GM19324 (cell line): ENCODE measurements around the gene HDDC3.
A peak's percentile ranks its signal among the peaks of the same experiment; 100 is the strongest.

ENCODE experiments used
- ATAC-seq: cut with Tn5 transposase; IDR thresholded peaks from one replicate; pipeline ENCODE4 v1.9.1; 2021; ENCODE audit warnings: mild to moderate bottlenecking, moderate library complexity; ENCODE audit not compliant: unreplicated experiment, low FRiP score

HDDC3 gene

DNA sequence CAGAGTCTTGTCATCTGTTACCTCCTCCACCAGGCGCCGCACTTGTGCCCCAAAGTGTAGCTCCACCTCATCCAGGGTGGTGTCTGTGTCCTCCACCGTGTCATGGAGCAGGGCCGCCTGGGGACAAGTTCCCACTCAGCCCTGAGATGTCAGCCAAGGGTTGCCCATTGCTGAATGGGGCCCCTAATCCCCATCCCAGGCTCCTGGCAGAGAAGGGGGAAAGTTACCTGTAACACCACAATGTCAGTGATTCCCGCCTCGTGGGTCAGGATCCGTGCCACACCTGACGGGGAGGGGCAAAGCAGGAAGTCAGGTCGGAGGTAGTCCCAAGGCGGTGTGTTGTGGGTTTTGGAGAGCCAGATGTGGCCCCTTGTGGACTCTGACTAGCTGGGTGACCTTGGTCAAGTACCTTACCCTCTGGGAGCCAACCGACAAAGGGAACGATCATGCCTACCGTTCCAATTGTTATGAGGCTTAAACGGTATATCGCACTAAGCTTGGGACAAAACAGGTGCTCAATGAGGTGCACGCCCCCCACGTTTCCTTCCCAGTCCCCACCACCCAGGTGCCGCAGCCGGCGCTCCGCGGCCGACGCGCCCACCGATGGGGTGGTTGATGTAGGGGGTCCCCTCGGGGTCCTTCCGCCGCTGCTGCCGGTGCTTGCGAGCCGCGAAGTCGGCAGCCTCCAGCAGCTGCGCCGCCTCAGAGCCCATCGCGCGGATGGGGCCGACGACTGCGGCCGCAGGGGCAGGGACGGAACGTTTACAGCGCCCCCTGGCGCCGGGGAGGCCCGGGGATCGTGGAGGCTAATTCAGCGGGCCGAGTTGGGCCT is at the start of gene HDDC3:
Gene HDDC3, minus strand, starts transcription at position 722 of the 832 bp plus-strand sequence. Its CDS starts 9 bp downstream, at position 713.
- ATAC-seq, result peak; percentile 49

GRCh38 chr15:90982135-90982534 is 49.8 kb upstream of the HDDC3 start:
- ATAC-seq, result no peak

GRCh38 chr15:90981681-90982080 is 49.3 kb upstream of the HDDC3 start:
- no peak for ATAC-seq

DNA sequence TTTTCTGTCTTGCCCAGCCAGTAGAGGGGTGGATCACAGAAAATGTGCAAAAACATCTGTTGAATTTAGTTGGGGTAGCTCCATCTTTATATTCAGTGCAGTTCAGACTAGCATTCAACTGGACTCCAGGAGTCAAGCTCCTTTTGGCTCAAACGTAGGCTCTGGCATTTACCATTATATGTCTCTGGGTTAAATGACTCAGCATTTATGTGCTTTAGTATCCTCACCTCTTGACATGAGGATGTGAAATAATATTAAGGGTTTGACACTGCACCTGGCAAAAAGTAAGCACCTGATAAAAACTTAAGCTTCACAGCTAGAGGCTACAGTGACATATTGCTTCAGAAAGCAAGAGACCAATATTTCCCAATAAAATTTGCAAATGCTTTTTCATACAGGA is 47.2 kb upstream of the HDDC3 start:
- ATAC-seq, result no peak

GRCh38 chr15:90974216-90974615 is 41.9 kb upstream of the HDDC3 start:
- ATAC-seq, result no peak

DNA sequence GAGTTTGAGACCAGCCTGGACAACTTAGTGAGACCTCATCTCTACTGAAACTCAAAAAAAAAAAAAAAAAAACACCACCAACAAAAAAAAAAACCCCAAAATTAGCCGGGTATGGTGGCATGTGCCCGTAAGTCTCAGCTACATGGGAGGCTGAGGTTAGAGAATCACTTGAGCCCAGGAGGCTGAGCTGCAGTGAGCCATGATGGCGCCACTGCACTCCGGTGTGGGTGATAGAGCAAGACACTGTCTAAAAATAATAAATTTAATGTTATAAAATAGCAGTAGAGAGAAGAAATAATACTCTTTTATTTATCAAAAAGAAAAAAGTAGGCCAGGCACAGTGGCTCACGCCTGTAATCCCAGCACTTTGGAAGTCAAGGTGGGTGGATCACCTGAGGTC is 39.8 kb upstream of the HDDC3 start:
- ATAC-seq, result no peak

DNA sequence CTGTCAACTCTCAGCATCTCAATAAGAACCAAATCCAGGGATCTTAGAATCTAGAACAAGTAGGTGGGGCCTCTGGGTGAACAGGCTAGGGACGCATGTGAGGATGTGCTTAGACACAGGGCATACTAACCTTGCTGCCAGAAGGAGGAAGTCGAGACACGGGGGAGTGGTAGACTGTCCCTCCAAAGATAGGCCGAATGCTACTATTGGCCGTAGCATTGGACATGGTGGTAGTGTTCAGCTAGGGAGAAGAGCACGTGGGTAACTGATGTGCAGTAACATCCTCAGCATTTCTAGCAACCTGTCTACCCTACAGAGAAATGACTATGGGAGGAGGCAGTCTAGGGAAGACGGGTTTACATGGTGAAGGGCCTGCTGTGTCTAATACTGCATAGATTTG is 37.9 kb upstream of the HDDC3 start:
- ATAC-seq, result no peak

GRCh38 chr15:90968434-90968833 is 36.1 kb upstream of the HDDC3 start:
- no peak for ATAC-seq

DNA sequence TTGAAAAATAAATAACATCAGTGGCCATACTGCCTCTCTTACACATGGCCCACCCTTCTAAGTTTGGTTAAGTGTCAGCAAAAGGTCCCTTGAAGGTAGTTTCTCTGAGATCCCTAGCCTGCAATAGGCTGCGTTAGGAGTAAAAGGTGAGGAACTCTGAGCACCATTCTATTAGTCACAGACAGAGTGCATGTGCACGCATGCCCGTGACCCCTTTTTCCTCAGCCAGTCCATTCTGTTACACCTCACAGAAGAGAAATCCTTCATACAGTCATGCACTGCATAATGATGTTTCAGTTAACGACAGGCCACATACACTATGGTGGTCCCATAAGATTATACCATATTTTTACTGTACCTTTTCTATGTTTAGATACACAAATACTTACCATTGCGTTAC is 34.9 kb upstream of the HDDC3 start:
- no peak for ATAC-seq

- no peak for ATAC-seq
Observed at GRCh38 chr15:90966262-90966661, 33.9 kb upstream of the HDDC3 start.

DNA sequence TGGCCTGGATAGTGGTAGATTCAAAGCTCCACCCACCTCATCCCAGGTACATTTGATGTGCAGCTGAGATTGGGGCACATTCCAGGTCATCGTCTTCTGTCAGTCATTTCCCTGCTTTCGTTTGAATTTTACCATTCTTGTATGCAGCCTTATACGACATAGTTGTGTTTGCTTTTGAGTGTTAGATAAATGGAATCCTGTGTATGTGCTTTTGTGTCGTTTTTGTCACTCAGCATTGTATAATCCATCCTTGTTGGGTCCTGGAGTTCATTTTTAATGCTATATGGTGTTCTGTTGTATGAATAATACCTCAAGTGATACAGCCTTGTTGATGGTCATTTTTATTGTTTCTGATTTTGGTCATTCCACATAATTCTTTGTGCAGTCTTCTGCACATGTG is 29.7 kb upstream of the HDDC3 start:
- ATAC-seq, result no peak

DNA sequence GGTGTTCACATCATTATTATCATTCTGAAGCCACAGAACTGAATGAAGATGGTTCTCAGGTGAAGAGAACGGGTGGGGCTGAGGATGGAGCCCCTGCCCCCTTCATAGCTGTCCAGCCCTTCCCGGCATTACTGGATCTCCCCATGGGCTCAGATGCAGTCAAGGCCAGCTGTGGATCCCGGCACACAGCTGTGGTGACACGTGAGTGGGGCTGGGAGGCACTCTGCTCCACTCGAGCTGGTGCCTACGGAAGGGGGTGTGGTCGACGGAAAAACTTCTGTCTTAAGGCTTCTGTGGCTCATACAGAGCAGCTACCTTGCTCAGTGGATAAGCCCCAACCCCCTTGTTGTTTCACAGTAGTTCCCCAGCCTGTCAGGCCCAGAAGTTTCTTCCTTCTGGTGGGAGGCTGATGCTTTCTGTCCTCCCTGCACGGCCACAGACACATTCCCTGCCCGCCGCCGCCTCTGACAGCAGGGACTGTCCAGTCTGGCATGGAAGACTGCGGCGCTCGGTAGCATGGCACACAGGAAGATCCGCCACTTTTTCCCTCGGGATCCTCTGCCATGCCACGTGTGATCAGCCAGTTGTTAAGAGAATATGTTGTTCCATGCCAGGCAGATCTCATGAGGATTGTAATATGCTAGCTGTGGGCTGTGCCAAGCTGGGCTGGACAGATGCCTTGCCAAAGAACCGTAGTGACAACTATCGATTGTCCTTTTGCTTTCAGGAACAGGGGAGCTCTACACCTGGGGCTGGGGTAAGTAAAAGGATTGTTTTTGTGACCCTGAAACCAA is 28.1 kb upstream of the HDDC3 start:
- ATAC-seq, result no peak

- ATAC-seq, result no peak
Observed at GRCh38 chr15:90959894-90960293, 27.5 kb upstream of the HDDC3 start.

- ATAC-seq, result no peak
Observed at GRCh38 chr15:90959028-90959595, 26.8 kb upstream of the HDDC3 start.

DNA sequence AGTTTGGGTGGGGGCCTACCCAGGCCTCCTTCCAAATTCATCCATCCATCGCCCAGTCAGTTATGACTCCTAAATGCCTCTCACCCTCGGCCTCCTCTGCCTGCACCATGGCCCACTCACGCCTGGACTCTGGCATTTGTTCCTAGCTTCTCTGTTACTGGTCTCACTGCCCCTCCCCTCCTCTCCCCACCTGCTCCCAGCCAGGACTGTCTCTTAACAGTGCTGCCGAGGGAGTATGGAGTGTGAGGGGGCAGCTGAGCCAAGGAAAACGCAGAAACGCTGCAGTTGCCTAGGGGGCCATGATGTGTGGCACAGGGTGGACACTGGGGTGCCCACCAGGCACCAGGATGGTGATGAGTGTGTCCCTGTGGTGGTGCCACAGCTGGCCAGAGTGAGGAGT is 25.4 kb upstream of the HDDC3 start:
- no peak for ATAC-seq

DNA sequence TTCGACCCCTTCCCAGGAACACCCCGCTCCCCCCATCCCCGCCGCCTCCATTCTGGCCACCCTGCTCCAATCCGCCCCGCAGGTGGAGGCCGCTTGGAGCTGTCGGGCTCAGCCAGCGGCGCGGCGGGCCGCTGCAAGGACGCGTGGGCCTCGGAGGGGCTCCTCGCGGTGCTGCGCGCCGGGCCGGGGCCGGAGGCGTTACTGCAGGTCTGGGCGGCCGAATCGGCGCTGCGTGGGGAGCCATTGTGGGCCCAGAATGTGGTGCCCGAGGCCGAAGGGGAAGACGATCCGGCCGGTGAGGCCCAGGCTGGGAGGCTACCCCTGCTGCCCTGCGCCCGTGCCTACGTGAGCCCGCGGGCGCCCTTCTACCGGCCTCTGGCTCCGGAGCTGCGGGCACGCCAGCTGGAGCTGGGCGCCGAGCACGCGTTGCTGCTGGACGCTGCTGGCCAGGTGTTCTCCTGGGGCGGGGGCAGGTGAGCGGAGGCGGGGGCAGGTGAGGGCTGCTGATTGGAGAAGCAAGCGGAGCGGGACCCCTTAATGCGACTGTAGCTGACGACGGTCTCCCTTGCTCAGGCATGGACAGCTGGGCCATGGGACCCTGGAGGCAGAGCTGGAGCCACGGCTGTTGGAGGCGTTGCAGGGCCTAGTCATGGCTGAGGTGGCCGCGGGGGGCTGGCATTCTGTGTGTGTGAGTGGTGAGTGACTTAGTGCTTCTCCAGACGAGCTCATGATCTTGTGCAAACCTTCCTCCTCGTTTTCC is 24.9 kb upstream of the HDDC3 start:
- no peak for ATAC-seq

GRCh38 chr15:90956274-90957030 is 24.1 kb upstream of the HDDC3 start:
- no peak for ATAC-seq

GRCh38 chr15:90955624-90956273 is 23.4 kb upstream of the HDDC3 start:
- ATAC-seq, result no peak
